GM12892 (cell line): Measurements from ENCODE around the gene SMIM10.

ENCODE experiments used
- POLR2A ChIP-seq: IDR thresholded peaks from 2 replicates; pipeline ENCODE4 v1.6.1; 2011; ENCODE audit warnings: low read depth, low read length, control low read depth
- POLR2AphosphoS5 ChIP-seq: IDR thresholded peaks from 2 replicates; pipeline ENCODE4 v1.6.1; 2011; ENCODE audit warnings: low read depth, low read length, control low read depth

DNA sequence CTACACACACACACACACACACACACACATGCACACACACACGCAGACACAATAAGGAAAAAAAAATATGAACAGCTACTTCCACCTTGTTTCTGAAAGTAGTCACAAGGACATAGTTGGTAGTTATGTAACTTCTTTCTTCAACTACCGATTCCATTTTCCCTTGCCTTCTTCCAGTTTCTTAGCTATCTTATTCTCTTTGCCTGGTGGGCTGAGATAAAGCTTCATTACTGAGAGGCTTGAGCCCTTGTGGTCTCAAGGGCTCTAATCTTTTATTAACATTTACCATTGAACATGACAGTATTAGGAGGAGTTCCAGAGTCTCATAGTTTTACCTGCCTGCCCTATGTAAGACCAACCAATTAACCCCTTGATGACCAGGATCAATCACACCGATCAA is 8.9 kb upstream of the SMIM10 start:
- no peak for TF ChIP-seq POLR2AphosphoS5
- TF ChIP-seq POLR2A = no peak
